ENCODE measurements around the gene SIX6.

SIX6 gene

GRCh38 chr14:60514378-60514740 is 5.4 kb downstream of the SIX6 start:
- Histone ChIP-seq H3K27me3 (ENCODE audit: low read depth, low read length) (peaks cover 20% of the 10 kb centered on the region; the same call in 1 of the 2 replicates), H4K20me1 (ENCODE audit: insufficient read depth, low read length) (no peaks in the 10 kb centered on the region), H3K27ac (ENCODE audit: low read length) (no peak overlapping the region), H3K4me2 (ENCODE audit: low read length) (no peak overlapping the region), H2AFZ (ENCODE audit: low read depth, low read length) (no peak overlapping the region), H3K36me3 (replicated peaks; ENCODE audit: low read depth, low read length) (no peaks in the 10 kb centered on the region), H3K9ac (ENCODE audit: low read length) (no peak overlapping the region), H3K9me3 (ENCODE audit: insufficient read depth, low read length) (no peaks in the 10 kb centered on the region), H3K4me3 (ENCODE audit: low read length) (no peak overlapping the region), H3K79me2 (ENCODE audit: low read length) (no peaks in the 10 kb centered on the region), H3K4me1 (ENCODE audit: low read length) (no peaks in the 10 kb centered on the region)
- TF ChIP-seq EZH2phosphoT487 (IDR thresholded peaks at IDR 0.05; ENCODE audit: low read depth): no peak

GRCh38 chr14:60514741-60515491 is 6.0 kb downstream of the SIX6 start:
- Histone ChIP-seq H3K4me1 (ENCODE audit: low read length) (no peaks in the 10 kb centered on the region), H3K27me3 (ENCODE audit: low read depth, low read length) (peaks cover 20% of the 10 kb centered on the region; the same call in 1 of the 2 replicates), H3K36me3 (replicated peaks; ENCODE audit: low read depth, low read length) (no peaks in the 10 kb centered on the region), H3K9ac (ENCODE audit: low read length) (no peak overlapping the region), H3K4me3 (ENCODE audit: low read length) (no peak overlapping the region), H2AFZ (ENCODE audit: low read depth, low read length) (no peak overlapping the region), H3K79me2 (ENCODE audit: low read length) (no peaks in the 10 kb centered on the region), H3K9me3 (ENCODE audit: insufficient read depth, low read length) (no peaks in the 10 kb centered on the region), H3K27ac (ENCODE audit: low read length) (no peak overlapping the region), H4K20me1 (ENCODE audit: insufficient read depth, low read length) (no peaks in the 10 kb centered on the region), H3K4me2 (ENCODE audit: low read length) (no peak overlapping the region)
- TF ChIP-seq CTCF (IDR thresholded peaks at IDR 0.05; ENCODE audit: low read depth, low read length) (no peak), EZH2phosphoT487 (IDR thresholded peaks at IDR 0.05; ENCODE audit: low read depth) (no peak)

DNA sequence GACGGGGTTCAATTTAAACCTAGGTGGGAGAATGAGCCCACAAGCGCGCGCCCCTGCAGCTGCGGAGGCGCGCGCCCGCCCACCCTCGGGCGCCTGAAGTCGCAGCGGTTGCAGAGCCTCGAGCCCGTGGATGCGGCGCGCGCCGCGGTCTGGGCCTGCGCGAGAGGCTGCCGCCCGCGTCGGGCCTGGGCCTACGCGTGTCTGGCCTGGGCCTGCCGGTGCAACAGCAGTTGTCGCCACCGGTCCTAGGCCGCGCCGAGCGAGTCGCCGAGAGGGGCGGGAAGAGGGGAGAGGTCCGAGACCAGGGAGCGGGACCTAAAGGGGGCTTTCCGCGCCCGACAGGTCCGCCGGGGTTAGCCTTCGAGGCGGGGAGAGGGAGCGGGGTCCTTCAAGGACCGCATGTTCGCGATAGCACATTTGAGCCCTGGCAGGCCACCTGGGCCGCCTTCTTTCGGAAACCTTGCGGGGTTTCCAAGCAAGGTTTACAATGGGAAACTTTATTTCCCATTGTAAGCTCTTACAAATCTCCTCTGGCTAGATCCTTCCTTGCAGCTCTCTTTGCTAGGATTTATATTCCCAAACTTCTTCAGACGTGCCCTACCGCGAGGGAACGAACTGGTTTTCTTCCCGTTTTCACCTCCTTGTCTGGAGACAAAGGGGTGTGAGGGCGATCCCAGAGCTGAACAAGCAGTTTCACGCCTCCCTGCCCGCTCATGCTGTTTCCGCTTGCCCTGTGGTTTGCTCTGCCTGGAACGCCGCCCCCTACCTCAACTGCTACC is 6.8 kb downstream of the SIX6 start:
- Histone ChIP-seq H3K4me2 (ENCODE audit: low read length) (no peak overlapping the region), H3K79me2 (ENCODE audit: low read length) (no peaks in the 10 kb centered on the region), H3K9ac (ENCODE audit: low read length) (no peak overlapping the region)

GRCh38 chr14:60532442-60532841 is 23.5 kb downstream of the SIX6 start:
- Histone ChIP-seq H3K79me2 (ENCODE audit: low read length) (no peaks in the 10 kb centered on the region), H3K9me3 (ENCODE audit: insufficient read depth, low read length) (no peaks in the 10 kb centered on the region), H3K27me3 (ENCODE audit: low read depth, low read length) (peaks cover 25% of the 10 kb centered on the region), H3K4me1 (ENCODE audit: low read length) (no peaks in the 10 kb centered on the region), H4K20me1 (ENCODE audit: insufficient read depth, low read length) (no peaks in the 10 kb centered on the region), H3K4me2 (ENCODE audit: low read length) (no peak overlapping the region), H3K9ac (ENCODE audit: low read length) (no peak overlapping the region), H3K36me3 (replicated peaks; ENCODE audit: low read depth, low read length) (no peaks in the 10 kb centered on the region), H2AFZ (ENCODE audit: low read depth, low read length) (no peak overlapping the region), H3K27ac (ENCODE audit: low read length) (no peak overlapping the region), H3K4me3 (ENCODE audit: low read length) (no peak overlapping the region)
- no peak for TF ChIP-seq CTCF (IDR thresholded peaks at IDR 0.05; ENCODE audit: low read depth, low read length)
- TF ChIP-seq EZH2phosphoT487 (IDR thresholded peaks at IDR 0.05; ENCODE audit: low read depth): no peak

More for the DNA sequence above, 6.8 kb downstream of the SIX6 start:
- no peak overlapping the region for H3K27ac ChIP-seq (ENCODE audit: low read length)
- H3K9me3 ChIP-seq (ENCODE audit: insufficient read depth, low read length): no peaks in the 10 kb centered on the region
- no peaks in the 10 kb centered on the region for H3K4me1 ChIP-seq (ENCODE audit: low read length)
- H3K27me3 ChIP-seq (ENCODE audit: low read depth, low read length): peaks cover 21% of the 10 kb centered on the region; the same call in 1 of the 2 replicates
- H4K20me1 ChIP-seq (ENCODE audit: insufficient read depth, low read length): no peaks in the 10 kb centered on the region
- no peaks in the 10 kb centered on the region for H3K36me3 ChIP-seq (replicated peaks; ENCODE audit: low read depth, low read length)
- no peak overlapping the region for H3K4me3 ChIP-seq (ENCODE audit: low read length)
- no peak for TF ChIP-seq CTCF (IDR thresholded peaks at IDR 0.05; ENCODE audit: low read depth, low read length)
- no peak overlapping the region for H2AFZ ChIP-seq (ENCODE audit: low read depth, low read length)
